Heart right ventricle (tissue), 16 donors: ENCODE data around the gene SMC4. TPM values are rescaled to one million over a fixed set of nuclear protein-coding genes. Genes with fewer than 3 reads are reported as not detected.
A peak's percentile ranks its signal among the peaks of the same experiment; 100 is the strongest.

Experiments
- ATAC-seq, 8 donors: fragments of 200-7000 bp; cut with Tn5 transposase; one replicate each; pipeline ENCODE4 v1.9.1; 2020; ENCODE audit warnings: mild to moderate bottlenecking in 8 of 8, moderate library complexity in 8 of 8, moderate number of reproducible peaks in 1 of 8
- DNase-seq, 2 donors: peaks; one replicate each; pipeline ENCODE4 v3.0.0-alpha.2; 2020
- H3K27ac ChIP-seq, 10 donors: fragments of 200-600 bp; sonication (generic) in 2 of 10; one replicate each; pipeline versions ENCODE4 v1.5.0 to v1.8.0; 2020 to 2022; ENCODE audit warnings: mild to moderate bottlenecking in 3 of 10
- H3K27me3 ChIP-seq, 7 donors: fragments of 200-600 bp; one replicate each; pipeline ENCODE4 v1.8.0; 2021 to 2022; ENCODE audit warnings: mild to moderate bottlenecking in 2 of 7
- H3K36me3 ChIP-seq, 9 donors: fragments of 200-600 bp; sonication (generic) in 1 of 9; one replicate each; pipeline versions ENCODE4 v1.5.0 to v1.8.0; 2020 to 2022; ENCODE audit warnings: mild to moderate bottlenecking in 2 of 9
- H3K4me1 ChIP-seq, 9 donors: fragments of 200-600 bp; sonication (generic) in 1 of 9; one replicate each; pipeline versions ENCODE4 v1.5.0 to v1.8.0; 2020 to 2022; ENCODE audit warnings: mild to moderate bottlenecking in 4 of 9
- H3K4me3 ChIP-seq, 10 donors: fragments of 200-600 bp; sonication (generic) in 2 of 10; one replicate each; pipeline versions ENCODE4 v1.5.0 to v1.8.0; 2020 to 2022; ENCODE audit warnings: mild to moderate bottlenecking in 7 of 10, moderate library complexity in 2 of 10
- H3K9me3 ChIP-seq, 11 donors: fragments of 200-600 bp in 10 of 11; sonication (generic) in 2 of 11; one replicate each; pipeline versions ENCODE4 v1.5.0 to v1.8.0; 2013 to 2022; ENCODE audit warnings: mild to moderate bottlenecking in 2 of 11, control low read depth in 1 of 11, moderate library complexity in 1 of 11
- CTCF ChIP-seq, 9 donors: fragments of 200-600 bp; sonication (generic) in 2 of 9; IDR thresholded peaks; one replicate each; pipeline versions ENCODE4 v1.5.0 to v1.8.0; 2021 to 2022; ENCODE audit warnings: antibody characterized with exemption in 9 of 9, mild to moderate bottlenecking in 5 of 9, moderate library complexity in 1 of 9
- WGBS, 2 donors: extraction: QIAGEN DNeasy Blood & Tissue Kit; methylation state at CpG; one replicate each; pipeline ENCODE4 v1.1.7; 2013; ENCODE audit warnings: inconsistent platforms in 1 of 2; 5-methylcytosine and 5-hydroxymethylcytosine counted together
- intact Hi-C, 10 donors: fragments of 100-400 bp; cut with DNase I; formaldehyde crosslinking; loops; one replicate each; pipeline versions ENCODE4 v1.11.1 to v1.14.2; 2022
- polyA plus RNA-seq, 2 donors: library from polyadenylated mRNA; stranded (reverse); fragments of 200-250 nt; gene quantifications; one replicate each; pipeline ENCODE4 v1.2.3, GENCODE V29; 2013
- total RNA-seq, 10 donors: library from RNA; stranded (reverse); fragmentation: NEBNext Ultra II Directional in 3 of 10; extraction: Animal tissue kit (Norgen Biotek cat#: 25700) in 3 of 10; gene quantifications; one replicate each; pipeline versions ENCODE4 v1.2.1 to v1.2.4, GENCODE V29; 2021 to 2023
- donor health status: Arrhythmogenic right ventricular cardiomyopathy.
- donor health status: ischemic (EF 13 %, LVEDD 7.1; RV severe dilation, severe dysfunction).
- donor health status: healthy with polysubstance abuse.
- donor health status: DM: no; HTN: yes; CAD: no.
- donor health status: DM: no; HTN: no; CAD: no.
- donor health status: ischemic (EF 25% LVEDD 6.9; RV normal size, moderate dysfunction).
- donor health status: ischemic (EF 25% LVEDD 5.7; RV mildly dilated, moderate dysfunction).
- donor health status: healthy.
- donor health status: DM: yes; HTN: yes; CAD: no.
- donor health status: Ischemic cardiomyopathy.
- donor health status: ischemic (EF 35%, LVEDD 5.7; RV mildly dilated, moderate dysfunction).
- donor health status: nonischemic (EF 11% LVEDD 7.7; RV severe dilation, severe dysfunction).
- donor health status: DM: yes; HTN: yes; CAD: no.
- donor health status: PGD.
- donor health status: ischemic (EF 29% LVEDD 5.4; RV normal size, mild dysfunction).
- donor health status: nonischemic (EF 23%, LVEDD 6.1; RV moderate dilation, normal function).

Gene SMC4
- total and polyA plus RNA-seq, 12 donors = 8.9 to 38.6 (median 17.3) TPM

GRCh38 chr3:160401291-160402095 lies 2.0 kb downstream of the SMC4 start:
- H3K4me1 ChIP-seq = peaks cover 2 to 55% (median 29%) of the 10 kb centered on the region in 9 donors
- no peaks in the 10 kb centered on the region for H3K27me3 ChIP-seq
- intact Hi-C loops = no loop called here
- ATAC-seq (no peak), DNase-seq (peak in 1 of 2 donors; percentile 17)
- no peaks in the 10 kb centered on the region for H3K9me3 ChIP-seq
- WGBS, 2 donors = 8 to 14% methylated on average over 16 of the region's 16 CpGs
- peaks cover 0 to 22% (median 0%) of the 10 kb centered on the region in 9 donors for H3K36me3 ChIP-seq
- peak overlapping the region in 7 of 10 donors; percentile 74 to 95 (median 87) for H3K27ac ChIP-seq
- TF ChIP-seq CTCF (IDR thresholded peaks at IDR 0.05) = no peak
- H3K4me3 ChIP-seq = peak overlapping the region; percentile 59 to 88 (median 81)

GRCh38 chr3:160402221-160403027 lies 3.0 kb downstream of the SMC4 start:
- peak overlapping the region in 8 of 10 donors; percentile 72 to 88 (median 81) for H3K4me3 ChIP-seq
- peaks cover 2 to 55% (median 29%) of the 10 kb centered on the region in 9 donors for H3K4me1 ChIP-seq
- no peaks in the 10 kb centered on the region for H3K9me3 ChIP-seq
- H3K36me3 ChIP-seq = peaks cover 0 to 31% (median 0%) of the 10 kb centered on the region in 9 donors
- no peaks in the 10 kb centered on the region for H3K27me3 ChIP-seq
- ATAC-seq (no peak), DNase-seq (no peak)
- intact Hi-C loops = no loop called here
- 23 to 39% methylated on average over 11 of the region's 11 CpGs for whole genome bisulfite sequencing, 2 donors
- peak overlapping the region in 5 of 10 donors; percentile 6 to 91 (median 24) for H3K27ac ChIP-seq
- TF ChIP-seq CTCF (IDR thresholded peaks at IDR 0.05) = no peak

GRCh38 chr3:160403028-160403545 lies 3.6 kb downstream of the SMC4 start:
- no peak for DNase-seq
- intact Hi-C loops = no loop called here
- 35 to 56% methylated on average over 2 of the region's 2 CpGs for WGBS, 2 donors
- no peaks in the 10 kb centered on the region for H3K9me3 ChIP-seq
- peaks cover 0 to 38% (median 0%) of the 10 kb centered on the region in 9 donors for H3K36me3 ChIP-seq
- TF ChIP-seq CTCF (IDR thresholded peaks at IDR 0.05) = no peak
- H3K4me1 ChIP-seq = peaks cover 2 to 53% (median 26%) of the 10 kb centered on the region in 9 donors
- ATAC-seq = no peak
- peak overlapping the region in 6 of 10 donors; percentile 72 to 88 (median 82) for H3K4me3 ChIP-seq
- no peaks in the 10 kb centered on the region for H3K27me3 ChIP-seq
- H3K27ac ChIP-seq = peak overlapping the region in 4 of 10 donors; percentile 6 to 91 (median 32)
